ENCODE data around the gene RRBP1.

DNA sequence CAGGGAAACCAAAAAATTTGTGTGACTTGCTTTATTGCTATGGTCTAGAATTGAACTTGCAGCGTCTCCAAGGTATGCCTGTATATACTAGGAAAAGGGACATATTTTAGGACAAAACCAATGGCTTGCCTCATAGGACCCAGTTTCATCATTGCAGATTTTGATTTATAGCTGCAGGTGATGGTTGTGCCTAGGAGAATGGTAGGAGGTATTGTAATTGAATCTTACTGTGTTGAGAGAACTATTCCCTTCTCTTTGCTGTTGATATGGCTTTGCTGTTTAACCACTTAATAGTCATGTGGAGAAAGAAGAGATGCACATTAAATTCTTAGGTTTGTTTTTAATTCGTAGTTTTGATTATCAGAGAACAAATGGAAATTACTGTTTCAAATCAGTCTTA, 95.8 kb downstream of the RRBP1 start:
- TF ChIP-seq CTCF (IDR thresholded peaks at IDR 0.05) (no peak), ZFX (IDR thresholded peaks at IDR 0.05; ENCODE audit: borderline replicate concordance) (no peak)
